Measurements from ENCODE around the gene BNC1.
"Not testable (repeated sequence)": the region's sequence is repeated elsewhere in the genome, so short reads cannot be mapped to it uniquely, and the experiment has no call there.

Gene BNC1

GRCh38 chr15:83295417-83295816 lies 11.0 kb upstream of the BNC1 start:
- DNase-seq (ENCODE audit: low read depth) = no peak

GRCh38 chr15:83293201-83293600 lies 8.7 kb upstream of the BNC1 start:
- DNase-seq (ENCODE audit: low read depth) = no peak

GRCh38 chr15:83292317-83292716 lies 7.9 kb upstream of the BNC1 start:
- DNase-seq (ENCODE audit: low read depth) = no peak

- no peak for DNase-seq (ENCODE audit: low read depth)
Measured at GRCh38 chr15:83290236-83290635, 5.8 kb upstream of the BNC1 start.

GRCh38 chr15:83289160-83289559 lies 4.7 kb upstream of the BNC1 start:
- DNase-seq (ENCODE audit: low read depth) = no peak

GRCh38 chr15:83288381-83288801 lies 3.9 kb upstream of the BNC1 start:
- DNase-seq (ENCODE audit: low read depth) = no peak

GRCh38 chr15:83287541-83288027 lies 3.1 kb upstream of the BNC1 start:
- no peak for DNase-seq (ENCODE audit: low read depth)

GRCh38 chr15:83285979-83286553 lies 1.6 kb upstream of the BNC1 start:
- no peak for DNase-seq (ENCODE audit: low read depth)

GRCh38 chr15:83285284-83285978 lies 967 bp upstream of the BNC1 start:
- no peak for DNase-seq (ENCODE audit: low read depth)

GRCh38 chr15:83283813-83284558 lies 478 bp downstream of the BNC1 start:
- DNase-seq (ENCODE audit: low read depth) = no peak

GRCh38 chr15:83283138-83283812 lies 1.2 kb downstream of the BNC1 start:
- DNase-seq (ENCODE audit: low read depth) = no peak

GRCh38 chr15:83282776-83283137 lies 1.7 kb downstream of the BNC1 start:
- no peak for DNase-seq (ENCODE audit: low read depth)

- no peak for DNase-seq (ENCODE audit: low read depth)
Measured at GRCh38 chr15:83282141-83282540, 2.3 kb downstream of the BNC1 start.

GRCh38 chr15:83278191-83278590 lies 6.3 kb downstream of the BNC1 start:
- no peak for DNase-seq (ENCODE audit: low read depth)

- DNase-seq (ENCODE audit: low read depth) = no peak
Measured at GRCh38 chr15:83276661-83277060, 7.8 kb downstream of the BNC1 start.

GRCh38 chr15:83275412-83275811 lies 9.1 kb downstream of the BNC1 start:
- no peak for DNase-seq (ENCODE audit: low read depth)

GRCh38 chr15:83270176-83270575 lies 14.3 kb downstream of the BNC1 start:
- no peak for DNase-seq (ENCODE audit: low read depth)

GRCh38 chr15:83268147-83268546 lies 16.3 kb downstream of the BNC1 start:
- no peak for DNase-seq (ENCODE audit: low read depth)

GRCh38 chr15:83262594-83263315 lies 21.7 kb downstream of the BNC1 start:
- no peak for DNase-seq (ENCODE audit: low read depth)

GRCh38 chr15:83262181-83262580 lies 22.3 kb downstream of the BNC1 start:
- DNase-seq (ENCODE audit: low read depth) = not testable (repeated sequence)

GRCh38 chr15:83250781-83251180 lies 33.7 kb downstream of the BNC1 start:
- DNase-seq (ENCODE audit: low read depth) = no peak

- no peak for DNase-seq (ENCODE audit: low read depth)
Measured at GRCh38 chr15:83249030-83249343, 35.5 kb downstream of the BNC1 start.

Measured in activated T-cell treated with anti-CD3 and anti-CD28 coated beads for 24 hours (primary cell).